Measurements from ENCODE around the gene WASHC2A. TPM values are rescaled to one million over a fixed set of nuclear protein-coding genes. Genes with fewer than 3 reads are reported as not detected.
"Not testable (repeated sequence)": the region's sequence is repeated elsewhere in the genome, so short reads cannot be mapped to it uniquely, and the experiment has no call there.

Gene WASHC2A
- 24.0 TPM for total RNA-seq

DNA sequence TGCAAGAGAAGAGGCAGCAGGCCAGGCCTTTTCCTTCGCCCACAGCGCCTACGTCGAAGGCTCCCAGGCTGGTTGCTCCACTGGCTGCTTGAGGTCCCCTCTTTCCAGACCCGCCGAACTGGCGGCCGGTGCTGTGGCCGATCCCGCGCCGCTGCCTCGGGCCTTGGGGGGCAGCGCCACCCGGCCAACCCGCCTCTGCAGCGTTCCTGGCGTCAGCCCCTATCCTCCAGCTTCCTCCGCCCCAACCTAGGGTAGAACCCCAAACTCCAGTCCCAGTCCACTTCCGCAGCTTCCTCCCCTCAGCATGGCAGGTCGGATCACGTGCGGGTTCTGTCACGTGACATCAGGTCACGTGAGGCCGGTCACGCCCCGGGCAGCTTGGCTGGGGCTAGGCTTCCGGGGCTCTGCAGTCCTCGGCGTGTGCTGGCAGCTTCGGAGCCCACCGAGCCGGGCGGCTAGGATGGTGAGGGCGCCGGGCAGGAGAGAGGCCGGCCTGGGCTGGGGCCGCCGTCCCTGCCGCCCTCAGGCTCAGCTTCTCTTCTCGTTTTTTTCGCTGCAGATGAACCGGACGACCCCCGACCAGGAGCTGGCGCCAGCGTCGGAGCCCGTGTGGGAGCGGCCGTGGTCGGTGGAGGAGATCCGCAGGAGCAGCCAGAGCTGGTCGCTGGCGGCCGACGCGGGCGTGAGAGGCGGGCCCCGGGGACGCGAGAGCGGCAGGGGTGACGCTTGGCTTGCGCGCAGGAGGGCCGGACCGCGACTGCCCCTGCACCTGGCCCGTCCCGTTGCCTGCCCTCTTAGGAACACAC is at the start of gene WASHC2A:
WASHC2A (plus strand) TSS at position 409 of the 806 bp plus-strand sequence; CDS start at position 461, 52 bp downstream.
- not testable (repeated sequence) for H3K36me3 ChIP-seq (ENCODE audit: control insufficient read depth in 3 of 3, insufficient read depth in 3 of 3, low read length in 3 of 3); H3K9me3 ChIP-seq (ENCODE audit: control insufficient read depth in 3 of 3, low read length in 3 of 3); H3K27me3 ChIP-seq (ENCODE audit: control insufficient read depth in 3 of 3, insufficient read depth in 3 of 3, low read length in 3 of 3); H3K4me1 ChIP-seq (ENCODE audit: control insufficient read depth in 3 of 3, insufficient read depth in 3 of 3, low read length in 3 of 3)
- H3K4me3 ChIP-seq (ENCODE audit: low read length in 3 of 3), result peak within 1 kb of the TSS; percentile 75 to 84 (median 76)
- H3K27ac ChIP-seq (ENCODE audit: low read depth, low read length), result peak within 1 kb of the TSS; percentile 47
- H3K9ac ChIP-seq (ENCODE audit: low read depth in 1 of 3, low read length in 3 of 3), result peak within 1 kb of the TSS; percentile 70 to 82 (median 70)

GRCh38 chr10:50019279-50019678 is 48.5 kb upstream of the WASHC2A start:
- not testable (repeated sequence) for H3K27me3 ChIP-seq (ENCODE audit: control insufficient read depth in 3 of 3, insufficient read depth in 3 of 3, low read length in 3 of 3); H3K27ac ChIP-seq (ENCODE audit: low read depth, low read length); H3K4me3 ChIP-seq (ENCODE audit: low read length in 3 of 3); H3K9me3 ChIP-seq (ENCODE audit: control insufficient read depth in 3 of 3, low read length in 3 of 3); H3K4me1 ChIP-seq (ENCODE audit: control insufficient read depth in 3 of 3, insufficient read depth in 3 of 3, low read length in 3 of 3); H3K9ac ChIP-seq (ENCODE audit: low read depth in 1 of 3, low read length in 3 of 3); H3K36me3 ChIP-seq (ENCODE audit: control insufficient read depth in 3 of 3, insufficient read depth in 3 of 3, low read length in 3 of 3)

- not testable (repeated sequence) for H3K36me3 ChIP-seq (ENCODE audit: control insufficient read depth in 3 of 3, insufficient read depth in 3 of 3, low read length in 3 of 3); H3K9me3 ChIP-seq (ENCODE audit: control insufficient read depth in 3 of 3, low read length in 3 of 3); H3K4me3 ChIP-seq (ENCODE audit: low read length in 3 of 3); H3K27ac ChIP-seq (ENCODE audit: low read depth, low read length); H3K4me1 ChIP-seq (ENCODE audit: control insufficient read depth in 3 of 3, insufficient read depth in 3 of 3, low read length in 3 of 3); H3K9ac ChIP-seq (ENCODE audit: low read depth in 1 of 3, low read length in 3 of 3); H3K27me3 ChIP-seq (ENCODE audit: control insufficient read depth in 3 of 3, insufficient read depth in 3 of 3, low read length in 3 of 3)
These were observed 47.2 kb upstream of the WASHC2A start for GRCh38 chr10:50020451-50021024.

DNA sequence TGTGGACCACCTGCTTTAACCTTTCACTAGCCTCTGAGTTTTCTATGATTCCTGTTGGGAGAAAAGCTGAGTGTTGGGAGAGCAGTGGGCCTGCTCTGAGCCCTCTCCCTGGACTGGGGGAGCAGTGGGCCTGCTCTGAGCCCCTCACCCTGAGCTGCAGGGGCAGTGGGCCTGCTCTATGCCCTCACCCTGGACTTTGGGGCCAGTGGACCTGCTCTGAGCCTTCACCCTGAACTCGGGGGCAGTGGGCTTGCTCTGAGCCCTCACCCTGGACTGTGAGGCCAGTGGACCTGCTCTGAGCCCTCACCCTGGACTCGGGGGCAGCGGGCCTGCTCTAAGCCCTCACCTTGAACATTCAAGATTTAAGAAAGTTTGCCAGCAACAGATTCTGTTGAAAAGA is 46.1 kb upstream of the WASHC2A start:
- no peak overlapping the region for H3K4me3 ChIP-seq (ENCODE audit: low read length in 3 of 3)
- H3K9ac ChIP-seq (ENCODE audit: low read depth in 1 of 3, low read length in 3 of 3), result no peak overlapping the region
- H3K36me3 ChIP-seq (ENCODE audit: control insufficient read depth in 3 of 3, insufficient read depth in 3 of 3, low read length in 3 of 3), result no peaks in the 10 kb centered on the region
- H3K9me3 ChIP-seq (ENCODE audit: control insufficient read depth in 3 of 3, low read length in 3 of 3), result no peaks in the 10 kb centered on the region
- peaks cover 12 to 20% (median 16%) of the 10 kb centered on the region in 3 donors for H3K27me3 ChIP-seq (ENCODE audit: control insufficient read depth in 3 of 3, insufficient read depth in 3 of 3, low read length in 3 of 3)
- H3K27ac ChIP-seq (ENCODE audit: low read depth, low read length), result no peak overlapping the region
- no peaks in the 10 kb centered on the region for H3K4me1 ChIP-seq (ENCODE audit: control insufficient read depth in 3 of 3, insufficient read depth in 3 of 3, low read length in 3 of 3)

DNA sequence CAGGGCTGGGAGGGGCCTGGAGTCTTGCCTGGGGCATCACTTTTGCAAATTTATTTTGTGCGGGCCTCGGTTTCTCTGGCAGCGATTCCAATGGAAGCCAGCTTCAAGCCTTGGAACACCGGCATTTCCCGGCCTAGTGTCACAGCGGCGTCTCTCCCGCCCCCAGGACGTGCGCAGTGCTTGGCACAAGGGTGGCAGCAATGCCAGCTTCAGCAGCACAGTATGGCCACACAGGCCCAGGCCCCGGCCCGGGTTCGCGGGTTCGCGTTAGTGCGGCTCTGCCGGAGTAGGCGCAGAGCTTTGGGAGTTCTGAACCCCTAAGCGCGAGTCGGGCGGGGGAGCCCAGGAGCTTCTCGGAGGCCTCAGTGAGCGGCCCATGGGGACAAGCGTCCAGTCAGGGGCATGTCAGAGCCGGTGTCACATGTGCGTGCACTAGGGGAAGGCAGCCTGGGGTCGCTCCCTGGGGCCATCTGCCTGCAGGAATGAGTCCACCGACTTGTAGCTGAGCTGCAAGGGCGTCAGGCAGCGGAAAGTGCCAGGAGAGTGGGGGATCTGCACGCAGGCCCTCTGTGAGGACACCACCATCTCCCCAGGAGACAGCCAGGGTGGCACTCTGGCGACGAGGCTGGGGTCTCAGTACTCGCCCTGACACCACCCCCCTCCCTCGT is 42.9 kb upstream of the WASHC2A start:
- peaks cover 19 to 21% (median 20%) of the 10 kb centered on the region in 3 donors for H3K27me3 ChIP-seq (ENCODE audit: control insufficient read depth in 3 of 3, insufficient read depth in 3 of 3, low read length in 3 of 3)
- H3K27ac ChIP-seq (ENCODE audit: low read depth, low read length); H3K9ac ChIP-seq (ENCODE audit: low read depth in 1 of 3, low read length in 3 of 3); H3K4me3 ChIP-seq (ENCODE audit: low read length in 3 of 3); H3K4me1 ChIP-seq (ENCODE audit: control insufficient read depth in 3 of 3, insufficient read depth in 3 of 3, low read length in 3 of 3); H3K9me3 ChIP-seq (ENCODE audit: control insufficient read depth in 3 of 3, low read length in 3 of 3); H3K36me3 ChIP-seq (ENCODE audit: control insufficient read depth in 3 of 3, insufficient read depth in 3 of 3, low read length in 3 of 3): not testable (repeated sequence)

DNA sequence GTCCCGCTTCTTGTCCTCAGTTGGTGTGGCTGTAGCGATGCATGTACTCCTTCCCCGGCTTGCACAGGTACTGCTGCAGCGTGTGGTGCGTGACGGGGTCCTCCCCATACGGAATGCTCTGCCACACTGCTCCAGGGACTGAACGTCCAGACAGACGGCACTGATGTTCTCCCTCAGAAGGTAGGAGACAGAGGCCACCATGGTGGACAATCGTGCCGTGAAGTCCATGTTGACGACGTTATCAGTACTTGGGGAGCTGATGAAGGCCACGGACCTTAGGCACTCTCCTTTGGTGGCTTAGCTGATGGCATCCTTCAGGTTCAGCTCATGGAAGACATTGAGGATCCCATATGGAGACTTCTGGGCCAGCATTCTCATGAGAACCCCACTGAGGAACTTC is 42.1 kb upstream of the WASHC2A start:
- Histone ChIP-seq H3K27ac (ENCODE audit: low read depth, low read length) (no peak overlapping the region), H3K9ac (ENCODE audit: low read depth in 1 of 3, low read length in 3 of 3) (no peak overlapping the region), H3K27me3 (ENCODE audit: control insufficient read depth in 3 of 3, insufficient read depth in 3 of 3, low read length in 3 of 3) (peaks cover 19 to 21% (median 20%) of the 10 kb centered on the region in 3 donors), H3K9me3 (ENCODE audit: control insufficient read depth in 3 of 3, low read length in 3 of 3) (no peaks in the 10 kb centered on the region), H3K36me3 (ENCODE audit: control insufficient read depth in 3 of 3, insufficient read depth in 3 of 3, low read length in 3 of 3) (no peaks in the 10 kb centered on the region), H3K4me3 (ENCODE audit: low read length in 3 of 3) (no peak overlapping the region), H3K4me1 (ENCODE audit: control insufficient read depth in 3 of 3, insufficient read depth in 3 of 3, low read length in 3 of 3) (no peaks in the 10 kb centered on the region)

DNA sequence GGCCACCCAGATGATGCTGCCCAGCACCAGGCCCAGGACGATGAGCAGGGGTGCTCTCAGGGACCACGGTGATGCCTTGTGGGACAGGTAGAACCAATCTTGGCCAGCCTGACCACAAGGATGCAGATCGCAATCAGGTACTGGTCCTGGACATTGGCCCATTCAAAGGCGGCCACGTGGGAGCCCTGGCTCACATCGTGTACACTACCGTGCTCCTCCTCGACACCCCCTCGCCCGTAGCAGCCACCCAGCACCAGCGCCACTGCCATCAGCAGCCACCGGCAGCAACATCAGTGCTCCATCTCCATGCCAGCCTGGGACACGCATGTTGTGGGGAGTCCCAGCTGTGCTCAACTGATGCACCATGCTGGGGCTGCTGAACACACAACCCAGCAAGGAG is 40.6 kb upstream of the WASHC2A start:
- H3K27ac ChIP-seq (ENCODE audit: low read depth, low read length), result no peak overlapping the region
- H3K9me3 ChIP-seq (ENCODE audit: control insufficient read depth in 3 of 3, low read length in 3 of 3), result no peaks in the 10 kb centered on the region
- H3K27me3 ChIP-seq (ENCODE audit: control insufficient read depth in 3 of 3, insufficient read depth in 3 of 3, low read length in 3 of 3), result peaks cover 19 to 21% (median 20%) of the 10 kb centered on the region in 3 donors
- no peaks in the 10 kb centered on the region for H3K4me1 ChIP-seq (ENCODE audit: control insufficient read depth in 3 of 3, insufficient read depth in 3 of 3, low read length in 3 of 3)
- no peaks in the 10 kb centered on the region for H3K36me3 ChIP-seq (ENCODE audit: control insufficient read depth in 3 of 3, insufficient read depth in 3 of 3, low read length in 3 of 3)
- H3K4me3 ChIP-seq (ENCODE audit: low read length in 3 of 3), result no peak overlapping the region
- no peak overlapping the region for H3K9ac ChIP-seq (ENCODE audit: low read depth in 1 of 3, low read length in 3 of 3)

- H3K4me3 ChIP-seq (ENCODE audit: low read length in 3 of 3), result no peak overlapping the region
- no peaks in the 10 kb centered on the region for H3K36me3 ChIP-seq (ENCODE audit: control insufficient read depth in 3 of 3, insufficient read depth in 3 of 3, low read length in 3 of 3)
- H3K4me1 ChIP-seq (ENCODE audit: control insufficient read depth in 3 of 3, insufficient read depth in 3 of 3, low read length in 3 of 3), result no peaks in the 10 kb centered on the region
- H3K27me3 ChIP-seq (ENCODE audit: control insufficient read depth in 3 of 3, insufficient read depth in 3 of 3, low read length in 3 of 3), result no peaks in the 10 kb centered on the region
- no peak overlapping the region for H3K27ac ChIP-seq (ENCODE audit: low read depth, low read length)
- no peak overlapping the region for H3K9ac ChIP-seq (ENCODE audit: low read depth in 1 of 3, low read length in 3 of 3)
- no peaks in the 10 kb centered on the region for H3K9me3 ChIP-seq (ENCODE audit: control insufficient read depth in 3 of 3, low read length in 3 of 3)
These were observed 34.3 kb upstream of the WASHC2A start for GRCh38 chr10:50033481-50033880.

DNA sequence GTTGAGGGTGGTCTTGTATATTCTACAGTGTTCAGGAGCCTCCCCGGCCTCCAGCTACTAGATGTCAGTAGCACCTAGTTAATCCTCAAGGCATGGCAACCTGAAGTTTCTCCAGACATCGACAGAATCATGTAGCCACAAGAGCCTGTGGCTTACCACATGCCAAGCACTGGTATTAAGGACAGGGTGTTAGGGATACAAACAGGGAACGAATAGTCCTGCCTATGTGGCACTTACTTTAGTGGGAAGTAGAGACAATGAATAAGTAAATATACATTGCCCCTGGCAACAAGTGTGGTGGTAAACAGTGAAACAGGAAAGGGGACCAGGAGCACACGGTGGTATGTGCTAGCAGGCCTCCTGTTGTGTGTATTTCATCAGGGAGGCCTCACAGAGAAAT is 32.4 kb upstream of the WASHC2A start:
- not testable (repeated sequence) for H3K9me3 ChIP-seq (ENCODE audit: control insufficient read depth in 3 of 3, low read length in 3 of 3); H3K4me3 ChIP-seq (ENCODE audit: low read length in 3 of 3); H3K36me3 ChIP-seq (ENCODE audit: control insufficient read depth in 3 of 3, insufficient read depth in 3 of 3, low read length in 3 of 3); H3K9ac ChIP-seq (ENCODE audit: low read depth in 1 of 3, low read length in 3 of 3); H3K4me1 ChIP-seq (ENCODE audit: control insufficient read depth in 3 of 3, insufficient read depth in 3 of 3, low read length in 3 of 3); H3K27ac ChIP-seq (ENCODE audit: low read depth, low read length); H3K27me3 ChIP-seq (ENCODE audit: control insufficient read depth in 3 of 3, insufficient read depth in 3 of 3, low read length in 3 of 3)
